ENCODE data around the gene HAAO.
"Not testable (repeated sequence)": the region's sequence is repeated elsewhere in the genome, so short reads cannot be mapped to it uniquely, and the experiment has no call there.

HAAO gene

GRCh38 chr2:42747422-42747821 is 45.0 kb downstream of the HAAO start:
- DNase-seq (ENCODE audit: low read depth): no peak

GRCh38 chr2:42744545-42745082 is 47.8 kb downstream of the HAAO start:
- no peak for DNase-seq (ENCODE audit: low read depth)

- DNase-seq (ENCODE audit: low read depth): no peak
These were observed 48.8 kb downstream of the HAAO start for GRCh38 chr2:42743659-42743990.

GRCh38 chr2:42742740-42743658 is 49.4 kb downstream of the HAAO start:
- DNase-seq (ENCODE audit: low read depth): no peak

GRCh38 chr2:42741140-42741539 is 51.2 kb downstream of the HAAO start:
- no peak for DNase-seq (ENCODE audit: low read depth)

- no peak for DNase-seq (ENCODE audit: low read depth)
These were observed 55.6 kb downstream of the HAAO start for GRCh38 chr2:42736598-42737322.

GRCh38 chr2:42733852-42734251 is 58.5 kb downstream of the HAAO start:
- DNase-seq (ENCODE audit: low read depth): no peak

GRCh38 chr2:42731316-42731715 is 61.1 kb downstream of the HAAO start:
- DNase-seq (ENCODE audit: low read depth): not testable (repeated sequence)

- DNase-seq (ENCODE audit: low read depth): no peak
These were observed 65.7 kb downstream of the HAAO start for GRCh38 chr2:42726680-42727079.

GRCh38 chr2:42725657-42726056 is 66.7 kb downstream of the HAAO start:
- DNase-seq (ENCODE audit: low read depth): no peak

- DNase-seq (ENCODE audit: low read depth): no peak
These were observed 67.5 kb downstream of the HAAO start for GRCh38 chr2:42724886-42725285.

- no peak for DNase-seq (ENCODE audit: low read depth)
These were observed 68.9 kb downstream of the HAAO start for GRCh38 chr2:42723465-42723864.

GRCh38 chr2:42722320-42723190 is 69.8 kb downstream of the HAAO start:
- DNase-seq (ENCODE audit: low read depth): no peak

- DNase-seq (ENCODE audit: low read depth): no peak
These were observed 70.5 kb downstream of the HAAO start for GRCh38 chr2:42721898-42722297.
